A673 (cell line): Measurements from ENCODE around the gene RPRD1B. TPM values are rescaled to one million over a fixed set of nuclear protein-coding genes. Genes with fewer than 3 reads are reported as not detected.

Experiments used
- BruUV-seq: library from RNA; stranded (reverse); fragments of 400-500 nt; replicated peaks from 2 replicates; lab custom pipeline; 2021; lab: Mats Ljungman, UMichigan
- CTCF ChIA-PET: fragments of 300-600 bp; sonication (Branson Sonifier 250); formaldehyde crosslinking; loops from one replicate; lab custom pipeline; 2022; ENCODE audit warnings: antibody characterized with exemption; lab: Charles Lee
- POLR2A ChIA-PET: fragments of 300-600 bp; sonication (Branson Sonifier 250); formaldehyde crosslinking; loops from one replicate; lab custom pipeline; 2022; ENCODE audit warnings: antibody characterized with exemption; ENCODE audit not compliant: low non-redundant PET; lab: Charles Lee
- DNase-seq: peaks from one replicate; pipeline ENCODE4 v3.0.0-alpha.2; 2015; ENCODE audit warnings: low spot score
- H3K27ac ChIP-seq: fragments of 200-600 bp; sonication (generic); 2 replicates; pipeline ENCODE4 v1.5.1; 2016; ENCODE audit warnings: mixed run types, low read depth, mild to moderate bottlenecking, mixed read lengths, antibody characterized with exemption, low read length; ENCODE audit not compliant: poor library complexity, severe bottlenecking
- H3K27me3 ChIP-seq: fragments of 200-600 bp; sonication (generic); replicated peaks from 2 replicates; pipeline ENCODE4 v1.6.1; 2017; ENCODE audit warnings: mixed run types, low read depth, mild to moderate bottlenecking, mixed read lengths, antibody characterized with exemption, low read length; ENCODE audit not compliant: insufficient read depth, poor library complexity
- H3K36me3 ChIP-seq: fragments of 200-600 bp; sonication (generic); 2 replicates; pipeline ENCODE4 v1.6.1; 2016; ENCODE audit warnings: mixed run types, mild to moderate bottlenecking, mixed read lengths, antibody characterized with exemption, low read length; ENCODE audit not compliant: insufficient read depth, poor library complexity, severe bottlenecking
- H3K4me1 ChIP-seq: fragments of 200-600 bp; sonication (generic); 2 replicates; pipeline ENCODE4 v1.6.1; 2017; ENCODE audit warnings: mixed run types, mild to moderate bottlenecking, mixed read lengths, antibody characterized with exemption, low read length; ENCODE audit not compliant: insufficient read depth, poor library complexity, severe bottlenecking
- H3K4me3 ChIP-seq: fragments of 200-600 bp; sonication (generic); 2 replicates; pipeline ENCODE4 v1.5.1; 2016; ENCODE audit warnings: low read depth, mixed run types, mild to moderate bottlenecking, mixed read lengths, low read length; ENCODE audit not compliant: poor library complexity, severe bottlenecking
- H3K9me3 ChIP-seq: fragments of 200-600 bp; sonication (generic); 2 replicates; pipeline ENCODE4 v1.6.1; 2016; ENCODE audit warnings: mixed run types, low read depth, mild to moderate bottlenecking, mixed read lengths, antibody characterized with exemption, low read length; ENCODE audit not compliant: poor library complexity, severe bottlenecking
- CTCF ChIP-seq: fragments of 300-800, 200-600 bp; sonication (generic); conservative IDR thresholded peaks from 2 replicates; pipeline ENCODE4 v1.5.1; 2017; ENCODE audit warnings: low read depth, mild to moderate bottlenecking, antibody characterized with exemption, low read length, moderate library complexity, mixed read lengths
- EZH2 ChIP-seq: fragments of 200-600 bp; sonication (generic); IDR thresholded peaks from 2 replicates; pipeline ENCODE4 v1.6.1; 2017; ENCODE audit warnings: borderline replicate concordance, low read depth, mild to moderate bottlenecking, mixed read lengths, antibody characterized with exemption, low read length; ENCODE audit not compliant: poor library complexity, severe bottlenecking
- intact Hi-C: fragments of 100-400 bp; cut with micrococcal nuclease; formaldehyde crosslinking; loops from one replicate; pipeline ENCODE4 v1.10.0; 2022; ENCODE audit not compliant: unreplicated experiment
- total RNA-seq: library from RNA; stranded (reverse); gene quantifications from 2 replicates; pipeline ENCODE4 v1.2.3, GENCODE V29; 2021

Gene RPRD1B
- total RNA-seq, 1 experiment from 2014 or later: 36.1 TPM

- BruUV-seq: no TSS peak
- ChIA-PET CTCF (no interaction called here), POLR2A (no interaction called here)
- no peaks in the 10 kb centered on the region for H3K4me1 ChIP-seq
- no peak overlapping the region for H3K4me3 ChIP-seq
- H3K9me3 ChIP-seq: peaks cover 22% of the 10 kb centered on the region
- TF ChIP-seq EZH2: no peak
- no peak for TF ChIP-seq CTCF
- H3K27me3 ChIP-seq: no peaks in the 10 kb centered on the region
- no peak overlapping the region for H3K27ac ChIP-seq
- DNase-seq: no peak
- peaks cover 43% of the 10 kb centered on the region for H3K36me3 ChIP-seq
- intact Hi-C loops: no loop called here
Observed at GRCh38 chr20:38017959-38018358, 15.6 kb upstream of the RPRD1B start.

- DNase-seq: no peak
- BruUV-seq: no TSS peak
- Histone ChIP-seq H3K4me3 (no peak overlapping the region), H3K27me3 (no peaks in the 10 kb centered on the region), H3K4me1 (no peaks in the 10 kb centered on the region), H3K36me3 (peaks cover 39% of the 10 kb centered on the region), H3K27ac (no peak overlapping the region), H3K9me3 (peaks cover 22% of the 10 kb centered on the region)
- intact Hi-C loops: no loop called here
- ChIA-PET CTCF (no interaction called here), POLR2A (no interaction called here)
- TF ChIP-seq EZH2: no peak
Observed at GRCh38 chr20:38018385-38018784, 15.2 kb upstream of the RPRD1B start.

GRCh38 chr20:38021087-38021772 lies 12.3 kb upstream of the RPRD1B start:
- intact Hi-C loops: no loop called here
- peak; percentile 28 for DNase-seq
- H3K27ac ChIP-seq: no peak overlapping the region
- CTCF ChIA-PET: interaction anchor here (0.5 to 0.6 kb wide), 2 partner anchors 29 to 414 kb away, joined by 3 to 4 read pairs; partner anchors contain the start of gene SNHG17
- H3K27me3 ChIP-seq: no peaks in the 10 kb centered on the region
- POLR2A ChIA-PET: no interaction called here
- H3K4me1 ChIP-seq: no peaks in the 10 kb centered on the region
- TF ChIP-seq EZH2: no peak
- H3K36me3 ChIP-seq: peaks cover 30% of the 10 kb centered on the region
- H3K9me3 ChIP-seq: peaks cover 22% of the 10 kb centered on the region
- H3K4me3 ChIP-seq: no peak overlapping the region
- no TSS peak for BruUV-seq

- no peaks in the 10 kb centered on the region for H3K4me1 ChIP-seq
- H3K27ac ChIP-seq: no peak overlapping the region
- no peak for TF ChIP-seq EZH2
- TF ChIP-seq CTCF: no peak
- DNase-seq: no peak
- H3K9me3 ChIP-seq: peaks cover 8% of the 10 kb centered on the region
- CTCF ChIA-PET: no interaction called here
- POLR2A ChIA-PET: no interaction called here
- H3K36me3 ChIP-seq: peaks cover 8% of the 10 kb centered on the region
- no TSS peak for BruUV-seq
- intact Hi-C loops: no loop called here
- H3K4me3 ChIP-seq: no peak overlapping the region
- no peaks in the 10 kb centered on the region for H3K27me3 ChIP-seq
Observed at GRCh38 chr20:38023181-38024001, 10.2 kb upstream of the RPRD1B start.
